NCI-H345 (cell line): Measurements from ENCODE around the gene SMAD7.

ENCODE experiments used
- DNase-seq: peaks from one replicate; lab custom pipeline; 2025; lab: John Stamatoyannopoulos, UW

Gene SMAD7, protein sequence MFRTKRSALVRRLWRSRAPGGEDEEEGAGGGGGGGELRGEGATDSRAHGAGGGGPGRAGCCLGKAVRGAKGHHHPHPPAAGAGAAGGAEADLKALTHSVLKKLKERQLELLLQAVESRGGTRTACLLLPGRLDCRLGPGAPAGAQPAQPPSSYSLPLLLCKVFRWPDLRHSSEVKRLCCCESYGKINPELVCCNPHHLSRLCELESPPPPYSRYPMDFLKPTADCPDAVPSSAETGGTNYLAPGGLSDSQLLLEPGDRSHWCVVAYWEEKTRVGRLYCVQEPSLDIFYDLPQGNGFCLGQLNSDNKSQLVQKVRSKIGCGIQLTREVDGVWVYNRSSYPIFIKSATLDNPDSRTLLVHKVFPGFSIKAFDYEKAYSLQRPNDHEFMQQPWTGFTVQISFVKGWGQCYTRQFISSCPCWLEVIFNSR

DNA sequence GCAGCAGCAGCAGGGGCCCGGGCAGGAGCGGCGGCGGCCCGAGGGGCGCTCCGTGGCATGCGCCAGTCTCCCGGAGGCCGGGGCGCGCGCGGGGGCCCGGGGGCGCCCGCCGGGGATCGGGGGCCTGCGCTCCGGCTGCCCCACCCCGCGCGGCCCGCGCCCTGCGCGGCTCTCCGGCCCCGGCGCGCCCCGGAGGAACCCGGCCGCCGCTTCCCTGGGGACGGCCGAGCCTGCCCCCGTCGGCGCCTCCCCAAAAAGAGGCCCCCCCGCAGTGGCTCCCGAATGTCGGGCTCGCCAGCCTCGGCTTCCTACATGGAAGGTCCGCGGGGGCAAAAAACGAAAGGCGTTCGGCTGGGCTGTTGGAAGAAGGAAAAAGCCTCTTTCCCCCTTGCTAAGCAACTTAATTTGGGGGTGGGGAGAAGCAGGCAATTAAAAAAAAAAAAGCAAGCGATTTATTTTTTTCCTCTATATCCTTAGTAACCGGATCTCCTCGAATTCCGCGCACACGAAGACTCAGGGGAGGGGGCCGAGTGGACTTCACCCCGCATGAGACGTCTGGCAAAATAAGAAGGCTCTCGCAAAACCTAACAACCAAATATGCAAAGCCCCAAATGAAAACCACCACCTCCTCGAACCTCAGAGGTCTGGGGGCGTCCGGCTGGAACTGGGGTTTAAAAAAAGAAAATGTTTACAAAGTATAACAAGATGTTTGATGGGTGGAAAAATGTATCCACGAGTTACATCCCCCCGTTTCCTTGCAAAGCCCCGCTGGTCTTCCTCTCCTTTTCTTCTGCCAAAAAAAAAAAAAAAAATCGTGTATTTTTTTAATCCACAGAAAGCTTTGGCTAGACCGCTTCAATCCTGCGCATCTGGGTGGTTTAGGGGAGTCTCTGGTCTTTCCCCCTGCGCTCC is at the start of gene SMAD7:
Gene SMAD7 (minus strand): TSS at position 430 of the 912 bp plus-strand sequence. CDS start 541 bp downstream, outside the sequence.
- peak; percentile 19 for DNase-seq

DNA sequence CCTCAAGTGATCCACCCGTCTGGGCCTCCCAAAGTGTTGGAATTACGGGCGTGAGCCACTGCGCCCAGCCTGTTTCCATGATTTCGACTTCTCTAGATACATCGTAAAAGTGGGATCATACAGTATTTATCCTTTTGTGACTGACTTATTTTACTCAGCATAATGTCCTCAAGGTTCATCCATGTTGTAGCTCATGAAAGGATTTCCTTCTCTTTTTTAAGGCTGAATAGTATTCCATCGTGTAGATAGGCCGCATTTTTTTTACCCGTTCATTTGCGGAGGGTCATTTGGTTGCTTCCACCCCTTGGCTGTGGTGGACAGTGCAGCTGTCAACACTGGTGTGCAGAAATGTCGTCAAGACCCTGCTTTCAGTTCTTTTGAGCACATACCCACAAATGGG is 48.8 kb upstream of the SMAD7 start:
- DNase-seq = no peak

DNA sequence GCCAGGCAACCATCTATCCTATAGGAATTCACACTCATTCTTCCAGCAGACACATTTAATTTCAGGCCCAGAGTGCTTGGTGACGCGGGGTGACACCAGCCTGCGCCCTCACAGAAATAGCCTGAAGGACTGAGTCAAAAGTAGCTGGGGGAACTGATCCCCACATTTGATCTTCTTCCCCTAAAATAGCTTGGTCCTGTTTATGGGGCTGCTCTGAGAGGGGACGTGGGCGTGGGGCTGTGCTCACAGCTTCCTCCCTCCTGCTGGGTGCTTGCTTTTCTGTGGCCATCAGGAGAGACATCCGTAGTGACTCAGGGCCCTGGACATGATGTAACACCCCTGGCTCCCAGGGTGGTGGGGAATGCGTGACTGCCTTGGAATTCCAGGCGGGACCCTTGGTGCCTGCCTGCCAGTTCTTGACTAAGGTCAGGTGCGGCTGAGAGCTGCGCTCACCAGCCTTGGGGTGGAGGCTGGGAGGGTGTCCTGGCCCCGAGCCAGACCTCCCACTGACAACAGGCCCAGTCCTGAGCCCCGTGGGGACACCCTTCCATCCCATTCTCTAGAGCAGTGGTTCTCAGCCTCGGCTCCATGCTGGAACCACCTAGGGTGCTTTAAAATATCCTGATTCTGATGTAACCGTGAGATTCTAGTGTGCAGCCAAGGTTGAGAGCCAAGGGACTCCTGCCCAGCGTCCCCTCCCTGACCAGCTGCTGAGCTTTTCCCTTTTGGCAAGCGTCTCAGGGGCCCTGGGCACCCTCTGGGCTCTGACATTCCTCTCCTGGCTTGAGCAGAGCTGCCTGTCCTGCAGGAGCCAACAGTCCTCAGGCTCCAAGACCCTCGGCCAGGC is 47.4 kb upstream of the SMAD7 start:
- DNase-seq = peak; percentile 34

DNA sequence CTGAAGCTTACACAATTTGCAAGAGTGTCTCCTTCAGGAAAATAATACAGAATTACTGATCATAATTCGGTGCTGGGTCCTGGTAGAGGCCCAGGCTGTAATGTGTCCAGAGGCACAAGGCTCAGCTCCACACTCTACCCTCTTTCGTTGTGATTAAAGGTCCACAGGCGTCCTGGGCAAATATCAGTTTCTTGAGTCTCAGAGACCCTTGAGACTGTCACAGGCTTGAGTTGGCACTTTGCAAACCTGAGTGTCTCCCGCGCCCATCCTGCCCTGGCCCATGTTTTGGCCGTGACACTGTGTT is 46.9 kb upstream of the SMAD7 start:
- DNase-seq = no peak

DNA sequence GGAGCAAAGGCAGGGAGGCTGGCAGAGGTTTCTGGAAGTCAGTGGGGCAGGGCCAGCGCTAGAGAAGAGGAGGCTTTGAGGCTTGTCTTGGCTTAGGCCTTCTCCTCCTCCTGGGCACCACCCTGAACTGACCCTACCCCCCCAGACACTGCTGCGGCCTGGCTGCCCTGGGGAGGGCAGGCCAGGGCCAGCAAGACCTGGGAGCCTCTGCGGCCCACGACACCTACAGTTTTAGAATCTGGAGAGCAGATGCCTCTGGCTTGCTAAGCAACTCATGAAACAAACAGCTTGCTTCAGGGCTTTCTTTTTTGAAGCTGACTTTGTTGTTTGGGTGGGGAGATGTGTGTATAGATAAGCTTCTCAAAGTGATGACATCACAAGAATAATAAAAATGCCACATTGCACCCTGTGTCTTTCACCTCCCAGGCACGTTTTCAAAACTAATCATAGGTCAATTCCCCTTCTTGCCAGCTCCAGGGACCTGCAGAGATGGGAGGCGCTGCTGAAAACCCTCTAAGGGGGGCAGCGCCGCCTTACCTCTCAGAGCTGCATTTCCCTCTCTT is 46.2 kb upstream of the SMAD7 start:
- no peak for DNase-seq

DNA sequence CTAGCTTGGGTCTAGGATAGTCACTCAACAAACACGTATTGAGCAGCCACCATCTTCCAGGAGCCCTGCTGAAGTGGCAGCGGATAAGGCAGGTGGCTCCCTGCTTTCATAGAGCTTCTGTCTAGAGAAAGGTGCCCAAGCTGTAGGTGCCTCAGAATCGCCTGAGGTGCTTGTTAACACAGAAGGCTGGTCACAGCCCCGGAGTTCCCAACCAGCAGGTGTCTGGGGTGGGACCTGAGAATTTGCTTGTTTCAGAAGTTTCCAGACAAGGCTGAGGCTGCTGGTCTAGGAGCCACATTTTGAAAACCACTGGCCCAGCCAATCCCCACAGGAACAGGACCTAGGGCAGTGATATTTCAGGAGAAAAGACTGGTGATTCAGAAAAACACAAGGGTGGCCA is 45.3 kb upstream of the SMAD7 start:
- no peak for DNase-seq

DNA sequence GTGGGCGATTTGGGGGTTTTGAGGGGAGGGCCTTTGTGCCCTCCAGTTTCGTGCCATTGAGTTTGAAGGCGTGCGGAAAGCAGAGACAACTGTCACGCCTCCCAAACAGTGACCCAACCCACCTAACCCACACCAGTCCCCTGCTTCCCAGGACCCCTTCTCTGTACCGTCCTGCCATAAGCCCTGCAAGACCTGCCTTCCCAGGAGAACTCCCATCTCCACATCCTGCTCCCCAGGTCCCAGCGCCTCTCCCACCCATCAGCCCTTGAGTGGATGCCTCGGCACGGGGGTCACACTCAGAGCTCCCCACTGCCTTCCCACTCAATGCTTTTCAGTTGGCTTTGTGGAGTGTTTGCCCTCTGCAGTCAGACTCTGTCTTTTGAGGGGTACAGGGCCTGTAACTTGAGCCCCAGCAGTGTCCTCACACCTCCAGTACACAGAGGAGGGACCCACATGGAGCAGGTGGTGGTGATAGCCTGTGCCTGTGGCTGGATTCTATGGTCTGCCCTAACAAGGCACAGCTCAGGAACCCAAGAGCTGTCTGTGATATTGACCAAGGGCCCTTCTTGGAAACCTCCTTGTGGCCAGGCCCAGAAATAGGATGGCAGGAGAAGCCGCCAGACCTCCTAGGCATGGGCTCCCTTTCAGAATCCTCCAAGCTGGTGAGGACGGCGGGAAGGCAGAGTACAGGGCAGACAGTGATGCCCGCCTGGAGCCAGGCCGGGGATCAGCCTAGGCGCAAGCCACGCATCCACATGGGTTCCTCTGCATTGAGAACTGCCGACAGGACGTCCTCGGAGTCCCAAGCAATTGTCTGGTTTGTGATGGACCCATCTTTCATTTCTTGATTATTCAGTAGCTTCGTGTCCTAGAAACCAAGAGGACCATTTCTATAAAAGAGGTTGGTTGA is 44.4 kb upstream of the SMAD7 start:
- no peak for DNase-seq

DNA sequence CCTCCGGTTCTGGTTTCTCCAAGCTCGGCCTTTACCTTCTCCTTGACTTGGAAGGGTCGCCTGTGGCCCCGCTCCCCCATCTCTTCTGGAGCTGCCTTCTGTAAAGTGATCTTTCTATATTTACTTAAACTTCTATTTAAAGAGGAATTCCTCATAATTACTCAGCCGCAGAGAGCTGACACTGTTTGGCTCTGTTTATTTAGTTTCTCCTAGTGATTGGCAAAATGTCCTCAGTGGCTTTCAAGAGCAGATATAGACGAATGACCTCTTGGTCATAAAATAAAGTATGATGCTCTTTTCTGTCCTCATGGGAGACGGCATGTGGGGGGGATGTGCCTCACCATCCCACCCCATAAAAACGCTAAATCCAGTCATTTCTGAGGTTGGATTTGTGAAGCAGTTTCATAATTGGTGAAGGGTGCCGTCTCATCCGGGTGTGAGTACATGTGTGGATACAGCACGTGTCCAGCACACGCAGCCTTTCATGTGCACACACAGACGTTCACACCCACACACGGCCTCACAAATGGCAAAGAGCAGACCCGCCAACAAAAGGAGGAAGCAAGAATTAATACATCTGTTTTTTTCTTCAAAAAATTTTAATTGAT is 43.4 kb upstream of the SMAD7 start:
- DNase-seq = no peak

DNA sequence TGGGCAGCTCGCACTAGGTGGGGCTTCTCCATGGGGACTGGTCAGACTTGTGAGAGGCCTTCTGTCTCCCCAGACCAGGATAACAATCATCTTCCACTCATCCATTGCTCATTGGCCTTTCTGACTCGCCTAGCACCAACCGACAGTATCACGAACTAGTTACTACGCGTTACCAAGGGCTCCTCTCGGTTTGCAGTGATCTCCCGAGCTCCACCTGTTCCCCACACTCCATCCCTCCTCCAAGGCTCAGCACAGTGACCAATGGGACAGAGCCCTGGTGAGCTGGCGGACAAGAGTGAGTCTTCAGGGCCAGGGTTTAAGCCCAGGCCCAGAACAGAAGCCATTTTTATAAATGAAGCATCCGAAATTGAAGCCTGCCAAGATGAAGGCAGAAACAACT is 42.8 kb upstream of the SMAD7 start:
- DNase-seq = no peak

DNA sequence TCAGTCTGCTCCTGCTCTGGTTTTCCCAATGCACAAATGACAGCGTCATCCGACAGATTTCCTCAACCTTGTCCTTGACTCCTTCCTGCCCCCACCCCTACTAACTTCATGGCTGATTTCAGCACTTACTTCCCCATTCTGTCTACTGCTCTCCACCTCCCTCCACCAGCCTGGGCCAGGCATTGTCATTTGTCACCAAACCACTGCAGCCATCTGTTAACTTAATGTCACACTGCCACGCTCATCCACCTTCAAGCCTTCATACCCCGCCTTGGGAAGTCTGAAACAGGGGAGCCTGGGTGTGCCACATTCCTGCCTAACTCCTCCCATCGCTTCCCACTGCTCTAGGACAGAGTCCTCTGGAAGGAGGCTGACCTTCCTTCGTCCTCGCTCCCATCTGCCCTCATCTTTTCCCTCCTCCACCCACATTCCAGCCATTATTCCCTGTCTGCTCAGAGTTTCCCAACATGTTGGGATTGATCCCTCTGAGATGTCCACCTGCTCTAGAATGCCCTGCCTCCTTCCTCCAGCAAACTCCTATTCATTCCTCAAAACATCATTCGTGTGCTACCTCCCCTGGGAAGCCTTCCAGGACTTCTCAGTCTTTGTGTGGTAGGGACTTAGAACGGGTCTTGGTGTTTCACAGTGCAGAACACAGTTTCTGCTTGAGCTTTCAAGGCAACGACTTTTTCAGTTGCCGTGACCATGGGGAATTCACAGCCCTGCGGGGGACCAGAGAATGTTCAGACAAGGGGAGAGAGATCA is 42.2 kb upstream of the SMAD7 start:
- DNase-seq = no peak

DNA sequence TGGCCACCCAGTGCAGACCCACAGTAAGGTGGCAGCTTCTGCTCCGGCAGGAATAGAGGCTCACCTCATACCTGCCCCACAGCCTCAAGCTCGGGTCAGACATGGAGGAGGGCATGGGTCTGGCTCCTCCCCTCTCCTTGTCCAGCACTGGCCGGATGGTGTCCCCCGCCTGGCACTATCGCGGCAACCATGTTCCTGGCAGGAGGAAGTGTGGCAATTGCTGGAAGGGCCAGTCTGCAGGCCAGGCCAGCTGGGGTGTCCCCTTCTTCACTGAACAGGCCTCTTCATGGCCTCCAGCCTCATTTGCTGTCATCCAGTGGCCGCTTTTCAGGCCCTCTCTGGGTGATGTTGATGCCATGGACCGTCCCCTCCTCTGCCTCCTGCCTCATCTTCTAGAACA is 41.4 kb upstream of the SMAD7 start:
- no peak for DNase-seq

DNA sequence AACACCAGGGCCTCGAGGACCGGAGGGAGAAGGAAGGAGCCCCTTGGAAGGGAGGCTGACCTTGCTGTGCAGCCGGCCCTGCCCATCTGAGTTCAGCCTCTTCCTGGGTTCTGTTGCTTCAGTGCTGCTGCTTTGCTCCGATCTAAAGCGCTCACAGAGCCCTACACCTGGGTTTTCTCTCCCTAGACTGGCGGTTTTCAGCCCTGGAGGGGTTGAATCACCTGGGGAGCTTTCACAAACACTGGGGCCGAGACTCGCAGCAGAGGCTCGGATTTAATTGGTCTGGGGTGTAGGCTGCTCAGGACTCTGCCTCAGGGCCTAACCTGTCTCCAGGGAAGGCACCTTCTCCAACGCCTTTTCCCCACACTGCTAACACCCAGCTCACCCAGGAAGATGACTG is 40.9 kb upstream of the SMAD7 start:
- DNase-seq = no peak

DNA sequence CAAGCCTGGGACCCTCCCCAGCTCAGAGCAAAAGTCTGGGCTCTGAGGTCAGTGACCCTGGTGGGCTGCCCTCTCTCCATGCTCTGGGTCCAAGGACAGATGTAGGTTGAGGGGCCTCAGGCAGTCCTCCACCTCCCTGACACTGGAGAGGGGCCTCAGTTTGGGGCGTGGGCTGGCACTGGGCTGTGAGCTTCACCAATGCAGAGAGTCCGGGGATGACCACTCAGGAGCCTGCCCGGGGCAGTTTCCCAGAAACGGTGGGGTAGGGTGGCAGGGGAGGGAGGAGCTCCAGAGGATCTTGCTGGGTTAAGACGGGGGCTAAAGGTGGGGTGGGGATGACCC is 40.5 kb upstream of the SMAD7 start:
- DNase-seq = no peak

DNA sequence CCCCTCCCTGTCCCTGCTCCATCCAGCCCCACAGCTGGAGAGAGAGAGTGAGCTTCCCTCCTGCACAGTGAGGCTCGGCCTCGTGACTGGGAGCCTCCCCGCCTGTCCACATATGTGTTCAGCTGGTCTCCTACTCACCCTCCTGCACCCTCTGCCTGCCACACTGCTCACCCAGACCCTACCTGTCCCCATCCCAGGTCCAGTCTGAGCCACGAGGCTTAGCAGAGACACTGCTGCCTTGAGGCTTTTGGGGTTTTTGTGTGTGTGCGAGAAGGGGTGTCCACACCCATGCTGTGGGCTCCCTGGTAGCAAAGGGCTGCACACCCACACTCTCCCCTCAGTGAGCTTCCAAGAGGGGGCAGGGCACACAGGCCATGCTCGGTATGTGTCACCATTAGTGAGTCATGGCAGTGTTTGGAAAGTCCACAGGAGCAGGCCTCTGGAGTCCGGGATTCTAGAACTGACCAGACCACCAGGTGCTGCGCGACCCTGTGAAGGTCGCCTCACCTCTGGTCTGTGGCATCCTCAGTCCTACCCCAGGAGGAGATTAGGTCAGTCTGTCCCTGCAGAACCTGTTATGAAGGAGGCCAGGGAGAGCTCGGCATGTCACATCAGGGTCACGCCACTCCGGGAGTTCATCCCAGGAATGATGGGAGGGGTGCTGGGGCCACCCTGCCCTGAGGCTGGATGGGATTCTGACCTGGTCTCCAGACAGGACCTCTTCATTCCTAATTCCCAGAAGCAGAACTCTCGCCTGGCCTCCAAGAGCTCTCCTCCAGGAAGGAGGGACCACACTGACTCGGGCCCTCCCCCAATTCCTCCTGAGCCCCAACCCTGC is 39.9 kb upstream of the SMAD7 start:
- no peak for DNase-seq

DNA sequence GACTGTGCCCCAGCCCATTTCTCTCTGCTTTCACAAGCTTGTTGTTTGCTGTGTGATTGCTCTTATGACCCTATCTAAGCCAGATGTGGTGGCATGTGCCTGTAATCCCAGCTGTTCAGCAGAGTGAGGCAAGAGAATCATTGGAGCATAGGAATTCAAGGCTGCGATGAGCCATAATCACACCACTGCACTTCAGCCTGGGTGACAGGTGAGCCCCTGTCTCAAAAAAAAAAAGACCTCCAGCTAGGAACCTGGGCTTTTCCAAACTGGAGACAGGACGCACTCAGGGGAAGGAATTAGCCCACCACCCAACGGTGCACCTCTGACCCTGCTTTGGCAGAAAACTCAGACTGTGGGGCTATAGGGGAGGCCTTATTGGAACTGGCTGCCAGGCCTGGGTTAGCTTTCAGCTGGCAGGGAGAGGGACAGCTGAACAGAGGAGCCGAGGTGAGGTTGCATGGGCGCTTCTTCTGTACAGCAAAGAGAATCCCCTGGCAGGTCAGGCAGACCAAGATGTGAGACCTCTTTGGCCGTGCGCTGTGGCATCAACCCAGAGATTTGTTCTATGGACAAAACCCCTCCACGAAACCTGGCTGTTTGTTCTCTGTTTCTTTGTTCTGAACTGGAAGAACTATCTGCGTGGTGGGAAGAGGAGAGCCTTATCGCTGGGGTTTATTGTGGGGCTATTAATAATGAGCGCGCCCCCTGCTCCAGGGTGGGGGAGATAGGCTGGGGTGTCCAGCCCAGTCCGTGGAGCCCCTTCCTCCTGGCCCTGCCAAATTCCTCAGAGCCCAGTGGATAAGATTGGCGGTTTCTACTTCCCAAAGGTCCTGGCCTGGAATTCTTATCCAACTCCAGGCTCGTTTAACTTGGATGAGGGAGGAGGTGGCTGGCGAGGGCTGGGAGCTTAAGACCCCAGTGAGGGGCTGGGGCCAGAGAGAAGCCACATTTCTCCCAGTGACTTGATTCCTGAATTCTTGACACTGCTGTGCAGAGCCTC is 38.8 kb upstream of the SMAD7 start:
- no peak for DNase-seq

DNA sequence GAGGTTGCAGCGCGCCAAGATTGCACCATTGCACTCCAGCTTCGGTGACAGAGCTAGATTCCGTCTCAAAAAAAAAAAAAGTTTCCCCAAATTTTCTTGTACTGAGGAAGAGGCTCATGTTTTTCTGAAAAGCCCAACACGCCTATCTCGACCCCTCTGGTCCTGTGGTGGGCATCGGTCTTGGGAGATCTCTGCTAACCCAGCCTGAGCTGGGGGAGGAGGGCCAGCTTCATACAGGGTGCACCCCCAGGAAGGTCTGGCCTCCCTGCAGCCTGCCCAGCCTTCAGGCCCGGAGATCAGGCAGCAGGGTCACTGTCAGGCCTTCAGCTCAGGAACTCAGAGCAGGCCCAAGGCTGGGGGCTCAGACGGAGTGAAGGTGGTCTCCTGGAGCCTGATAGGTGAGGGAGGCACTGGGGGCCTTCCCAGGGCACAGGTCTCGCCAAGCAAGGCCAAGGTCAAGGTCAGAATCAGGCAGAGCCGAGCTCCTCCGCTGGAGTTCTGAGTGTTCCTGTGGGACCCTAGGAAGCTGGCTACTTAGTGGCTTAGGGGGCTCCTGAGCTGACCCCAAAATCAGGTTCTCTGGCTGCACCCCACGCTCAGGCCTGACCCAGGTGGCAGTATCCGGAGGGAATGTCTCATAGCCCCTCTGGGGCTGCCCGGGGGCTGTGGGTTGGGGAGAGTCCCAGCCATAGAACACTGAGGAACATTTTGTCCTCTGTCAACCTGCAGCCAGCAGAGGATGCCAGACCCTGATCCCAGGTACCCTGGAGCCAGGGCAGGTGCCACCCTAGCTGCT is 37.9 kb upstream of the SMAD7 start:
- no peak for DNase-seq

DNA sequence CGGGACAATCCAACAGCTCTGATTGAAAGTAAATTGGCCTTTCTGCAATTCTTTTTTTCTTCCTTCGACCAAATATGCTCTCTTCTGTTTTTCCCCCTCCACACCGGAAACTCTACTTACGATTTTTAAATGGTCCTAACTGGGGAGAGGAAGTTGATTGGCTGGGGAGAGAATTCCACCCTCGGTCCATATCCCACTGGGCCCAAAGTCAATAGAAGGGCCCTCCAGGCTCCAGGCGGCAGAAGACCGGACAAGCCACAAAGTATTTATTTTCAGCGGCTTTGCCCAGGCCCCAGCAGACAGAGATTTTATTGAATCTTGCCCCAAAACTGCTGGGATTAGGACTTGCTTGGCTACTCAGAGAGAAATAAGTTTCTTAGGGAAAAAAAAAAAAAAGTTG is 37.1 kb upstream of the SMAD7 start:
- no peak for DNase-seq
